ENCODE data around the gene ARG2. TPM values are rescaled to one million over a fixed set of nuclear protein-coding genes. Genes with fewer than 3 reads are reported as not detected.

Gene ARG2
- total RNA-seq, 1 experiment from 2014 or later: 7.0 TPM

GRCh38 chr14:67607646-67608045, 12.1 kb upstream of the ARG2 start:
- DNase-seq (ENCODE audit: low read depth, low spot score) (no peak), ATAC-seq (no peak)
- BruUV-seq (replicated peaks): no TSS peak
- no peaks in the 10 kb centered on the region for H3K9me3 ChIP-seq (ENCODE audit: control insufficient read depth in 1 of 2, insufficient read depth in 1 of 2, low read depth in 1 of 2, low read length in 2 of 2)
- H2AFZ ChIP-seq (ENCODE audit: low read depth, low read length, poor library complexity, severe bottlenecking): no peak overlapping the region
- H3K4me1 ChIP-seq (ENCODE audit: control insufficient read depth in 1 of 2, insufficient read depth in 2 of 2, low read length in 2 of 2): no peaks in the 10 kb centered on the region
- H3K9ac ChIP-seq (ENCODE audit: low read length): no peak overlapping the region
- RAD21 ChIA-PET (ENCODE audit: low non-redundant PET in 1 of 2, low total read pairs in 2 of 2, uncharacterized antibody in 2 of 2, unreplicated experiment in 2 of 2): no interaction called here
- H3K4me3 ChIP-seq (replicated peaks in 1 of 2; ENCODE audit: low read depth in 1 of 2, low read length in 2 of 2): no peak overlapping the region
- peaks cover 13% of the 10 kb centered on the region; the same call in 1 of the 2 replicates for H3K27me3 ChIP-seq (ENCODE audit: insufficient read depth, low read length)
- CTCF ChIA-PET: no interaction called here
- no peaks in the 10 kb centered on the region for H3K79me2 ChIP-seq (ENCODE audit: insufficient read depth, low read length)
- H3K4me2 ChIP-seq (ENCODE audit: low read length): no peak overlapping the region
- H4K20me1 ChIP-seq (ENCODE audit: insufficient read depth): no peaks in the 10 kb centered on the region
- H3K36me3 ChIP-seq (ENCODE audit: control insufficient read depth in 1 of 2, insufficient read depth in 2 of 2, low read length in 2 of 2): no peaks in the 10 kb centered on the region
- TF ChIP-seq SIN3A (IDR thresholded peaks at IDR 0.05; ENCODE audit: low read depth) (no peak), CBX3 (IDR thresholded peaks at IDR 0.05; ENCODE audit: low read depth) (no peak), RAD21 (IDR thresholded peaks at IDR 0.05; ENCODE audit: low read depth) (no peak), YY1 (IDR thresholded peaks at IDR 0.05; ENCODE audit: extremely low read depth, insufficient replicate concordance, low read depth, low read length) (no peak), CTCF (IDR thresholded peaks at IDR 0.05 in 2 of 3, conservative IDR thresholded peaks at IDR 0.05 in 1 of 3; ENCODE audit: borderline replicate concordance in 1 of 3, insufficient read depth in 1 of 3, low read depth in 2 of 3, low read length in 2 of 3) (no peak), JUND (IDR thresholded peaks at IDR 0.05) (no peak), CEBPB (IDR thresholded peaks at IDR 0.05; ENCODE audit: low read depth) (no peak), POLR2AphosphoS5 (IDR thresholded peaks at IDR 0.05; ENCODE audit: low read depth, low read length) (no peak), ELF1 (IDR thresholded peaks at IDR 0.05; ENCODE audit: borderline replicate concordance, low read depth) (no peak), EGR1 (IDR thresholded peaks at IDR 0.05; ENCODE audit: low read depth) (no peak), ZNF274 (IDR thresholded peaks at IDR 0.05; ENCODE audit: low read depth, low read length) (no peak), SRF (IDR thresholded peaks at IDR 0.05; ENCODE audit: low read depth) (no peak), ZBTB33 (IDR thresholded peaks at IDR 0.05; ENCODE audit: extremely low read depth, insufficient replicate concordance, low read length) (no peak), ATF3 (IDR thresholded peaks at IDR 0.05) (no peak), ZFX (IDR thresholded peaks at IDR 0.05) (no peak), FOSL1 (IDR thresholded peaks at IDR 0.05; ENCODE audit: low read depth) (no peak), EZH2phosphoT487 (IDR thresholded peaks at IDR 0.05; ENCODE audit: borderline replicate concordance) (no peak), SP1 (IDR thresholded peaks at IDR 0.05; ENCODE audit: low read depth) (no peak)
- no peaks in the 10 kb centered on the region for H3K9me2 ChIP-seq (ENCODE audit: insufficient read depth)
- intact Hi-C loops (cut with micrococcal nuclease): no loop called here
- POLR2A ChIA-PET: no interaction called here
- no peak overlapping the region for H3K27ac ChIP-seq (ENCODE audit: low read depth, low read length)
